ENCODE measurements around the gene IMP4.

The IMP4 gene

DNA sequence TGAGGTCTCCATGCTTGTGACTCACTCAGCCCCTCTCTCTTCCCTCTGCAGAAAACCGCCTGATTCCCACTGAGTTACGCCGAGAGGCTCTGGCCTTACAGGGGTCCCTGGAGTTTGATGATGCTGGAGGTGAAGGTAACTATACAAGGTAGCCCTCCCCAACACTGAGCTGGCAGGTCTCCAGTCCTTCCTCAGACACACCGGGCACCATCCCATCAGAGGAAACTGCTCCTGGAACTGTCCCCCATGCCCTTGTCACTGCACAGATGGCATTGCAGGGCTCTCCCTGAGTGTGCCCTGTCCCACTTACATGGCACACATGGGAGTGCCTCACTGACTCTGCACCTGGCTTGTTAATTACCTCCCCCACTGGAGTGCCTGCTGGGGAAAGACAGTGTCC, 1.9 kb downstream of the IMP4 start:
- TF ChIP-seq GATA3 (IDR thresholded peaks at IDR 0.05; ENCODE audit: low read depth, low read length) (no peak), GATA2 (IDR thresholded peaks at IDR 0.05; ENCODE audit: low read depth, low read length) (no peak)

GRCh38 chr2:130345091-130345490, 2.4 kb downstream of the IMP4 start:
- TF ChIP-seq GATA3 (IDR thresholded peaks at IDR 0.05; ENCODE audit: low read depth, low read length), result no peak
- TF ChIP-seq GATA2 (IDR thresholded peaks at IDR 0.05; ENCODE audit: low read depth, low read length), result no peak

- TF ChIP-seq GATA3 (IDR thresholded peaks at IDR 0.05; ENCODE audit: low read depth, low read length) (no peak), GATA2 (IDR thresholded peaks at IDR 0.05; ENCODE audit: low read depth, low read length) (no peak)
Observed at GRCh38 chr2:130345611-130346010, 2.9 kb downstream of the IMP4 start.

DNA sequence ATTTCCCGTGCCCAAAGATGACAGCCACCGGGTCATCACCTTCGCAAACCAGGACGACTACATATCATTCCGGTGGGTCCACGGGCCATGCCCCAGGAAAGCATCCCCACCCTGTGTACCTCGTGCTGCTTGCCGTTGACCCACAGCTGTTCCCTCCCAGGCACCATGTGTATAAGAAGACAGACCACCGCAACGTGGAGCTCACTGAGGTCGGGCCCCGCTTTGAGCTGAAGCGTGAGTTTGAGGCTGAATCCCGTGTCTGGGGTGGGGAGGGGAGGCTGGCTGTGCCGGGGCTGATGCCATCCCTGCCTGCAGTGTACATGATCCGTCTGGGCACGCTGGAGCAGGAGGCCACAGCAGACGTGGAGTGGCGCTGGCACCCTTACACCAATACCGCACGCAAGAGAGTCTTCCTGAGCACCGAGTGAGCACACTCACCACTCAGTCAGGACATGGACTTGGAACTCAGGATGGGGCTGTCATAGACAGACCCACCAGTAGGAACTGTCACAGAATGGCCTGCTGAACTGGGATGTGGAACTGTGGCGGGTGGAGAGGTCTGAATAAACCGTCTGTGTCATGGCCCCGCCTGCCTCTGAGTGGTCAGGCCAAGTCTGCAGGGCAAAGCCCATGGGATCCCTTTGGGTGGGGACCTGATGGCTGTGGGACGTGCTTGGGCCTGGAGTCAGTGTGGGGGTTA, 3.5 kb downstream of the IMP4 start:
- no peak for TF ChIP-seq GATA3 (IDR thresholded peaks at IDR 0.05; ENCODE audit: low read depth, low read length)
- no peak for TF ChIP-seq GATA2 (IDR thresholded peaks at IDR 0.05; ENCODE audit: low read depth, low read length)

GRCh38 chr2:130346741-130347066, 4.0 kb downstream of the IMP4 start:
- TF ChIP-seq GATA3 (IDR thresholded peaks at IDR 0.05; ENCODE audit: low read depth, low read length) (no peak), GATA2 (IDR thresholded peaks at IDR 0.05; ENCODE audit: low read depth, low read length) (no peak)

DNA sequence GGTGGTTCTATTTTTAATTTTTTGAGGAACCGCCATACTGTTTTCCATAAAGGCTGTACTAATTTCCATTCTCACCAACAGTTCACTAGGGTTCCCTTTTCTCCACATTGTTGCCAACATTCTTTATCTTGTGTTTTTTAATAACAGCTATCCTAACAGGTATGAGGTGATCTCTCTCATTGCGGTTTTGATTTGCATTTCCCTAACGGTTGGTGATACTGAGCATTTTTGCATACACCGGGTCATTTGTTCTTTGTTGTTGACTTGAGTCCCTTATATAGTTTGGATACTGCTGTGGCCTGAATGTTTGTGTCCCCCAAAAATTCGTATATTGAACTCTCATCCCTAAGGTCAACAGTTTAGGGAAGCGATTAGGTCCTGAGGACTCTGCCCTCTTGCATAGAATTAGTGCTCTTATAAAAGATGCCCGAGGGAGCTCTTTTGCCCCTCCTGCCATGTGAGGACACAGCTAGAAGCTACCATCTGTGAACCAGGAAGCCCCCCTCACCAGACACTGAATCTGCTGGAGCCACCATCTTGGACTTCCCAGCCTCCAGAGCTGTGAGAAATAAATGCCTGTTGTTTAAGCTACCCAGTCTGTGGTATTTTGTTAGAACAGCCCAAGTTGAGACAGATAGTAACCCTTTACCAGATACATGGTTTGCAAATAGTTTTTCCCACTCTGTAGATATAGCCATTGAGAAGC, 4.7 kb downstream of the IMP4 start:
- no peak for TF ChIP-seq GATA3 (IDR thresholded peaks at IDR 0.05; ENCODE audit: low read depth, low read length)
- TF ChIP-seq GATA2 (IDR thresholded peaks at IDR 0.05; ENCODE audit: low read depth, low read length), result no peak

DNA sequence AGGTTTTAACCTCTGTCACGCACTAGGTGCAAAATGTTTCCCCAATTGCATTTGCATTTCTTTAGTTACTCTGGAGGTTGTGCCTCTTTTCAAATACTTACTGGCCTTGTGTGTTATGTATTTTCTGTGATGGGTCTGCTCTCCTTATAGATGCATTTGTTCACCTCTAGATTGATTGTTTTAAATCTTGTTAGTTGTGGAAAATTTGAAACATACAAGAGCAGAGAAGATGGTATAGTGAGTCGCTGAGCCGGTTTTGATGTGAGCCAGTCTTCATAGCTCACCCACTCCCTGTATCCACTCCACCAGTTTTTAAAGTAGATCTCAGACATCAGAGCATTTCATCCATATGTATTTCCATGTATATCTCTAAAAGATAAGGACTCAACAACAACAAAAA, 6.5 kb downstream of the IMP4 start:
- TF ChIP-seq GATA2 (IDR thresholded peaks at IDR 0.05; ENCODE audit: low read depth, low read length) (no peak), GATA3 (IDR thresholded peaks at IDR 0.05; ENCODE audit: low read depth, low read length) (no peak)

DNA sequence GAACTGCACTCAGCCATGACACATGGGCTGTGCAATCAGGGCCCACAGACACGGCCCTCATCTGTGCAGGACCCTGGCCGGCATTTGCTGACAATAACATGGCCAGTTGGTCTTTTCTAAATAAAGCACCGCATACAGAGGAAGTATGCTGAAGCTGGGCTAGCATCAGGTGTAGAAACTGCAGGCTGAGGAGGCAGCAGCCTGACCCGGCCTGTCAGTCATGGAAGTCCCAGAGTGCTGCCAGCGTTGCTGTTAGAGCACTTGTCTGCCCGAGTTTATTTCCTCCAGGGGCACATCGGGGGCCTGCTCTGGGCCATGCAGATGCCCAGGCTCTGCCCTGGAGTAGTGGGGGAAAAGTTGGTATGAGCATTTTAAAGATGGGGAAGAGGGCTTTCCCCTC, 9.0 kb downstream of the IMP4 start:
- TF ChIP-seq GATA2 (IDR thresholded peaks at IDR 0.05; ENCODE audit: low read depth, low read length) (no peak), GATA3 (IDR thresholded peaks at IDR 0.05; ENCODE audit: low read depth, low read length) (no peak)

DNA sequence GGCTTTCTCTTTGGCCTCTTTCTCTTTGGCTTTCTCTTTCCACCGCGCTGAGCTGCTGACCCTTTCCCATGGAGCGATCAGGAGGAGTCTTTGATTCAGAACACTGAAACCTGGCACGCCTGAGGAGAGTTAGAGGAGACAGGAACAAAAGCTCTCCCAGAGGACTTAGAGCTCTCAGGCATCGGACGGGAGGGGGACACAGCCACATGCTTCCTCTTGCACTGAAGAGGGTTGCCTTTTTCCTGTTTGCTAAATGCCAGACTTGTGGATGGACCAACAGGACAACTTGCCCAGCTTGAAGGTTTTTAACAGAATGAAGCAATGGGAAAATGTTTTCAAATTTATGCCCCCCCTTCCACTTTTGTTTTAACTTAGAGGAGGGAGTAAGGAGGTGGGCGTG, 9.5 kb downstream of the IMP4 start:
- TF ChIP-seq GATA3 (IDR thresholded peaks at IDR 0.05; ENCODE audit: low read depth, low read length), result no peak
- TF ChIP-seq GATA2 (IDR thresholded peaks at IDR 0.05; ENCODE audit: low read depth, low read length), result no peak

GRCh38 chr2:130353291-130354138, 10.8 kb downstream of the IMP4 start:
- TF ChIP-seq GATA2 (IDR thresholded peaks at IDR 0.05; ENCODE audit: low read depth, low read length) (no peak), GATA3 (IDR thresholded peaks at IDR 0.05; ENCODE audit: low read depth, low read length) (no peak)

DNA sequence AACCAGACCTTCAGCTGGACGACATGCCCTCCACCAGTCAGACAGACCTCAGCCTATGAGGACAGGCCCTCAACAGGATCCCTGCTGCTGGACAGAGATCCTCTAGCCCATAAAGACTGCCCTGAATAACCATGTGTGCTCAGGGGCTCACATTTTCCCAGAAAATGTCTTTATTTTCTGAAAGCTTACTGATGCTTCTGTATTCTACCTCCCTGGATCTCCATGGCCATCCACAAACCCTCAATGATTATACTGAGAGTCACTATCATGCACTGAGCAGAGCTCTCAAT, 11.4 kb downstream of the IMP4 start:
- no peak for TF ChIP-seq GATA2 (IDR thresholded peaks at IDR 0.05; ENCODE audit: low read depth, low read length)
- no peak for TF ChIP-seq GATA3 (IDR thresholded peaks at IDR 0.05; ENCODE audit: low read depth, low read length)

- TF ChIP-seq GATA2 (IDR thresholded peaks at IDR 0.05; ENCODE audit: low read depth, low read length) (no peak), GATA3 (IDR thresholded peaks at IDR 0.05; ENCODE audit: low read depth, low read length) (no peak)
Observed at GRCh38 chr2:130355172-130355577, 12.5 kb downstream of the IMP4 start.

DNA sequence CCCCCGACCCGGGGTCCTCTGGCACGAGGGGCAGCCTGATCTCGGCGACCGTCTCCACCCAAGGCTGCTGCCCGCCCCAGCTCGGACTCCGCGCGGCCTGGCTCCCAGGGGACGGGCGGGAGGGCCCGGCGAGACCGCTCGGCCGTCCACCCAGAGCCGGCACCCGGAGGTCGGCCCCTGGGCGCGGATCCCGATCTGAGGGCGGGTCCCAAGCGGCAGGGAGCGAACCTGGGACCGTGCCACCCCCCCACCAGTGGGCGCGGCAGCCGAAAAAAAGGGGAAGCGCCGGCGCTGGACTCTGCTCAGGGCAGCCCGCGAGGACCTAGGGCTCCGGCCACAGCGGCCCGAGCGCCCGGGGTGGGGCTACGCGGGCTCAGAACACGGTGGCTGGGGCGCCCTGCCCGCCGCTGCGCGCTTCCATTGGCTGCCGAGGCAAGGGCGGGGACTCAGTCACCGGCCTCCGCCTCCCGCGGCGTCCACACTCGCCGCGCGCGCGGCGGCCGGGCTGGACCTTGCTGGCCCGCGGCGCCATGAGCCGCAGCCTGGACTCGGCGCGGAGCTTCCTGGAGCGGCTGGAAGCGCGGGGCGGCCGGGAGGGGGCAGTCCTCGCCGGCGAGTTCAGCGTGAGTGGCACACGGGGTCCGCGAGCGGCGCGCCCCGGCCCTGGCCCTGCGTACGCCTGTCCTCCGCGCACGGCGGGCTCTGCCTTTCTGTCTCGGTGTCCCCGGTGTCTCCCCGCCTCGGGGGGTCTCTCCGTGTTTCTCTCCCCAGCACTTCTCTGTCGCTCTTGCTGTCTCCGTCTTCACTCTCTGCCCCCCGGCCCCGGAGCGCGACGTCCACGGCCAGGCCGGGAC, 13.1 kb downstream of the IMP4 start, which contains the start of gene PTPN18:
TSS of gene PTPN18 (plus strand) at position 479 of the 854 bp plus-strand sequence. CDS start at position 531, 52 bp downstream.
- TF ChIP-seq GATA3 (IDR thresholded peaks at IDR 0.05; ENCODE audit: low read depth, low read length) (no peak), GATA2 (IDR thresholded peaks at IDR 0.05; ENCODE audit: low read depth, low read length) (no peak)

GRCh38 chr2:130357864-130358263, 15.2 kb downstream of the IMP4 start:
- no peak for TF ChIP-seq GATA3 (IDR thresholded peaks at IDR 0.05; ENCODE audit: low read depth, low read length)
- no peak for TF ChIP-seq GATA2 (IDR thresholded peaks at IDR 0.05; ENCODE audit: low read depth, low read length)
